Astrocyte (in vitro differentiated cells and primary cell): Measurements from ENCODE around the gene OR52B2. TPM values are rescaled to one million over a fixed set of nuclear protein-coding genes. Genes with fewer than 3 reads are reported as not detected.
A peak's percentile ranks its signal among the peaks of the same experiment; 100 is the strongest.

Experiments used
- DNase-seq: peaks from one replicate; pipeline ENCODE4 v3.0.0-alpha.2; 2010; ENCODE audit warnings: low read depth
- FAIRE-seq: peaks from 2 replicates; lab custom pipeline; 2011; peaks lifted over from hg19 to GRCh38; lab: Jason Lieb, UNC
- H2AFZ ChIP-seq: 2 replicates; pipeline ENCODE4 v1.6.0; 2012; ENCODE audit warnings: low read depth, low read length, inconsistent platforms
- H3K27ac ChIP-seq: 2 replicates; pipeline ENCODE4 v1.5.1; 2011; ENCODE audit warnings: low read depth, low read length, inconsistent platforms
- H3K27me3 ChIP-seq: 2 replicates; pipeline ENCODE4 v1.6.0; 2011; ENCODE audit warnings: low read length, inconsistent platforms; ENCODE audit not compliant: insufficient read depth
- H3K36me3 ChIP-seq: 2 replicates; pipeline ENCODE4 v1.5.1; 2011; ENCODE audit warnings: low read length, inconsistent platforms; ENCODE audit not compliant: insufficient read depth
- H3K4me1 ChIP-seq: 2 replicates; pipeline ENCODE4 v1.5.1; 2011; ENCODE audit warnings: low read length, inconsistent platforms; ENCODE audit not compliant: insufficient read depth
- H3K4me2 ChIP-seq: 2 replicates; pipeline ENCODE4 v1.6.0; 2012; ENCODE audit warnings: low read length, inconsistent platforms
- H3K4me3 ChIP-seq: 2 replicates; pipeline ENCODE4 v1.5.1; 2011; ENCODE audit warnings: low read depth, mild to moderate bottlenecking, low read length, inconsistent platforms; ENCODE audit not compliant: insufficient read depth
- H3K79me2 ChIP-seq: 2 replicates; pipeline ENCODE4 v1.6.0; 2012; ENCODE audit warnings: mild to moderate bottlenecking, low read length, inconsistent platforms; ENCODE audit not compliant: insufficient read depth
- H3K9ac ChIP-seq: 2 replicates; pipeline ENCODE4 v1.6.0; 2012; ENCODE audit warnings: mild to moderate bottlenecking, low read length, inconsistent platforms
- H3K9me3 ChIP-seq: 2 replicates; pipeline ENCODE4 v1.5.1; 2012; ENCODE audit warnings: low read depth, mild to moderate bottlenecking, low read length, inconsistent platforms; ENCODE audit not compliant: insufficient read depth
- H4K20me1 ChIP-seq: 2 replicates; pipeline ENCODE4 v1.6.0; 2012; ENCODE audit warnings: low read length, inconsistent platforms; ENCODE audit not compliant: insufficient read depth
- H3K27ac Mint-ChIP-seq: one replicate; pipeline ENCODE4 v1.8.0; 2021; ENCODE audit warnings: mild to moderate bottlenecking, mixed read lengths; ENCODE audit not compliant: unreplicated experiment
- H3K27me3 Mint-ChIP-seq: one replicate; pipeline ENCODE4 v1.8.0; 2021; ENCODE audit warnings: low read depth, mixed read lengths; ENCODE audit not compliant: unreplicated experiment
- H3K36me3 Mint-ChIP-seq: one replicate; pipeline ENCODE4 v1.8.0; 2021; ENCODE audit warnings: low read depth, mixed read lengths; ENCODE audit not compliant: unreplicated experiment
- H3K4me1 Mint-ChIP-seq: one replicate; pipeline ENCODE4 v1.8.0; 2021; ENCODE audit warnings: low read depth, mixed read lengths; ENCODE audit not compliant: unreplicated experiment
- H3K4me3 Mint-ChIP-seq: one replicate; pipeline ENCODE4 v1.8.0; 2021; ENCODE audit warnings: mild to moderate bottlenecking, moderate library complexity, mixed read lengths; ENCODE audit not compliant: unreplicated experiment
- H3K9me3 Mint-ChIP-seq: one replicate; pipeline ENCODE4 v1.8.0; 2021; ENCODE audit warnings: mild to moderate bottlenecking, mixed read lengths; ENCODE audit not compliant: unreplicated experiment
- CTCF ChIP-seq: IDR thresholded peaks from 2 replicates; pipeline ENCODE4 v1.5.1; 2011; ENCODE audit warnings: low read depth, mild to moderate bottlenecking, inconsistent platforms, low read length, moderate library complexity; ENCODE audit not compliant: insufficient read depth
- EZH2 ChIP-seq: IDR thresholded peaks from 2 replicates; pipeline ENCODE4 v1.6.1; 2012; ENCODE audit warnings: mild to moderate bottlenecking, low read length, inconsistent platforms; ENCODE audit not compliant: insufficient read depth
- total RNA-seq: library from RNA; stranded (reverse); gene quantifications from 2 replicates; pipeline ENCODE4 v1.2.1, GENCODE V29; 2021

OR52B2 gene
- total RNA-seq, 1 donor from 2014 or later, result not detected

GRCh38 chr11:6209801-6210200 is 39.7 kb upstream of the OR52B2 start:
- FAIRE-seq (no peak), DNase-seq (no peak)
- peaks cover 3% of the 10 kb centered on the region for H3K36me3 ChIP-seq
- no peak overlapping the region for H3K4me3 ChIP-seq
- H3K9ac ChIP-seq, result no peak overlapping the region
- H3K27me3 ChIP-seq, result no peaks in the 10 kb centered on the region
- H3K9me3 ChIP-seq, result no peaks in the 10 kb centered on the region
- no peaks in the 10 kb centered on the region for H4K20me1 ChIP-seq
- Mint-ChIP-seq H3K4me3 (no peak overlapping the region), H3K9me3 (no peaks in the 10 kb centered on the region), H3K27me3 (no peaks in the 10 kb centered on the region), H3K36me3 (peaks cover 14% of the 10 kb centered on the region), H3K4me1 (peaks cover 20% of the 10 kb centered on the region), H3K27ac (no peak overlapping the region)
- H3K79me2 ChIP-seq, result no peaks in the 10 kb centered on the region
- no peak for TF ChIP-seq CTCF
- no peak for TF ChIP-seq EZH2
- H3K27ac ChIP-seq, result no peak overlapping the region
- H3K4me2 ChIP-seq, result no peak overlapping the region
- H2AFZ ChIP-seq, result no peak overlapping the region
- H3K4me1 ChIP-seq, result no peaks in the 10 kb centered on the region

GRCh38 chr11:6206456-6207180 is 36.5 kb upstream of the OR52B2 start:
- H3K36me3 ChIP-seq, result peaks cover 2% of the 10 kb centered on the region
- FAIRE-seq (no peak), DNase-seq (peak; percentile 30)
- no peak overlapping the region for H2AFZ ChIP-seq
- H3K27ac Mint-ChIP-seq, result peak overlapping the region; percentile 6
- no peak overlapping the region for H3K9ac ChIP-seq
- no peaks in the 10 kb centered on the region for H4K20me1 ChIP-seq
- no peaks in the 10 kb centered on the region for H3K4me1 ChIP-seq
- H3K36me3 Mint-ChIP-seq, result peaks cover 19% of the 10 kb centered on the region
- H3K4me3 ChIP-seq, result no peak overlapping the region
- peaks cover 24% of the 10 kb centered on the region for H3K4me1 Mint-ChIP-seq
- H3K27me3 ChIP-seq, result no peaks in the 10 kb centered on the region
- H3K9me3 ChIP-seq, result no peaks in the 10 kb centered on the region
- H3K9me3 Mint-ChIP-seq, result no peaks in the 10 kb centered on the region
- no peak overlapping the region for H3K4me2 ChIP-seq
- no peak overlapping the region for H3K27ac ChIP-seq
- no peak for TF ChIP-seq CTCF
- TF ChIP-seq EZH2, result no peak
- H3K79me2 ChIP-seq, result no peaks in the 10 kb centered on the region
- H3K4me3 Mint-ChIP-seq, result no peak overlapping the region
- H3K27me3 Mint-ChIP-seq, result no peaks in the 10 kb centered on the region

- no peak within 1 kb of the TSS for H2AFZ ChIP-seq
- no peaks in the 10 kb centered on the region for H3K4me1 ChIP-seq
- H3K9me3 ChIP-seq, result no peaks in the 10 kb centered on the region
Measured at GRCh38 chr11:6205366-6205765, 35.2 kb upstream of the OR52B2 start, which contains the start of gene C11orf42. Gene C11orf42, plus strand, starts transcription at chr11:6205557. Its CDS starts 59 bp downstream, at chr11:6205616.

More at GRCh38 chr11:6205366-6205765, 35.2 kb upstream of the OR52B2 start, which contains the start of gene C11orf42:
- no peak within 1 kb of the TSS for H3K4me3 ChIP-seq
- H3K27me3 Mint-ChIP-seq, result no peaks in the 10 kb centered on the region
- no peaks in the 10 kb centered on the region for H3K36me3 ChIP-seq
- no peak within 1 kb of the TSS for H3K27ac Mint-ChIP-seq
- H3K79me2 ChIP-seq, result no peaks in the 10 kb centered on the region
- no peak within 1 kb of the TSS for H3K4me3 Mint-ChIP-seq
- no peaks in the 10 kb centered on the region for H4K20me1 ChIP-seq
- DNase-seq, result no peak
- peaks cover 14% of the 10 kb centered on the region for H3K36me3 Mint-ChIP-seq
- H3K27ac ChIP-seq, result no peak within 1 kb of the TSS
- H3K4me1 Mint-ChIP-seq, result peaks cover 28% of the 10 kb centered on the region
- H3K9me3 Mint-ChIP-seq, result no peaks in the 10 kb centered on the region
- no peak within 1 kb of the TSS for H3K9ac ChIP-seq
- TF ChIP-seq EZH2 (no peak), CTCF (no peak)
- no peaks in the 10 kb centered on the region for H3K27me3 ChIP-seq
- H3K4me2 ChIP-seq, result no peak within 1 kb of the TSS
- no peak for FAIRE-seq
